Adrenal gland (tissue), 5 donors: ENCODE data around the gene THBS4.

ENCODE experiments used
- POLR2A ChIP-seq, 2 donors: fragments of 450-650 bp; IDR thresholded peaks; one replicate each; pipeline ENCODE4 v1.6.1; 2017; ENCODE audit warnings: antibody characterized with exemption in 2 of 2, mild to moderate bottlenecking in 2 of 2, moderate library complexity in 1 of 2
- TF ChIP-seq, protein P1 (sequence below), 6 experiments: fragments of 450-650 bp in 4 of 6; fragments of 200-600 bp in 2 of 6; sonication (generic) in 1 of 6; IDR thresholded peaks; 1 replicate in 5 of 6; 2 replicates in 1 of 6; pipeline versions ENCODE4 v1.5.1 to v1.8.0; 2016 to 2021; ENCODE audit warnings: antibody characterized with exemption in 6 of 6, mild to moderate bottlenecking in 2 of 6, moderate library complexity in 1 of 6
- donor health status: DM: no; HTN: no; CAD: no.

DNA sequence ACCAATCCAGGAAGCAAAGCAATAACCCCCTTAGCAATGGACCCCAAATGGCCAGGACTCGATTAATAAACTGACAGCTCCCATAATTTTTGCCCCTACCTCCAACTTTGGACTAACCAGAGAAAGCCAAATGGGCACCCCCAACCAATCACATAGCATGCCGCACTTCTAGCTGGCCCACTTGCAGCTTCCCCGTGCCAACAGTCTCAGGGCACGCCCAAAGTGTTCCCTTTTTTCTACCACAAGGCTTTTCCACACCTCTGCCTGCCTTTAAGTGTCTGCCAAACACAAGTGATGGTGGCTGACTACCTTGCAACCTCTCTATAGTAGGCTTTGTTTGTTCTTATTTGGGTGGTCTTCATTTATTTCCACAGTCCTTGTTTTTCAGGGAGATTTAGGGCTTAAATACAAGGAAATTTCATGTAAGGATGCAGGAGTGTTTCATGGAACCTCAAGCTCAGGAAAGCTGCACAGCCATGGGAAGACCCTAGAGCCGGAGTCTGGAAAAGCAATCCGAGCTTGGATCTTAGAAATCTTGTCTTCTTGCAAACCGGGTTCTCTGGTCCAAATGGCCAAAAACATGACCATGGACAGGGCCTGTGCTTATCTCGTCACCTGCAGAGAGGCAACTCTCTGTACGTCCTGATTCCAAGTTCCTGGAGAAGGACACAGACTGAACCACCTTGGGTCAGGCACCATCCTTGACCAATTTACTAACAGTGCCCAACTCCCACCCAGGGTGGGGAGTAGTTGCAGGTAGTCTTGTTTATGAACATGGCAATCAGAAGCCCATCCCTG is 89.2 kb downstream of the THBS4 start:
- TF ChIP-seq, protein P1, sequence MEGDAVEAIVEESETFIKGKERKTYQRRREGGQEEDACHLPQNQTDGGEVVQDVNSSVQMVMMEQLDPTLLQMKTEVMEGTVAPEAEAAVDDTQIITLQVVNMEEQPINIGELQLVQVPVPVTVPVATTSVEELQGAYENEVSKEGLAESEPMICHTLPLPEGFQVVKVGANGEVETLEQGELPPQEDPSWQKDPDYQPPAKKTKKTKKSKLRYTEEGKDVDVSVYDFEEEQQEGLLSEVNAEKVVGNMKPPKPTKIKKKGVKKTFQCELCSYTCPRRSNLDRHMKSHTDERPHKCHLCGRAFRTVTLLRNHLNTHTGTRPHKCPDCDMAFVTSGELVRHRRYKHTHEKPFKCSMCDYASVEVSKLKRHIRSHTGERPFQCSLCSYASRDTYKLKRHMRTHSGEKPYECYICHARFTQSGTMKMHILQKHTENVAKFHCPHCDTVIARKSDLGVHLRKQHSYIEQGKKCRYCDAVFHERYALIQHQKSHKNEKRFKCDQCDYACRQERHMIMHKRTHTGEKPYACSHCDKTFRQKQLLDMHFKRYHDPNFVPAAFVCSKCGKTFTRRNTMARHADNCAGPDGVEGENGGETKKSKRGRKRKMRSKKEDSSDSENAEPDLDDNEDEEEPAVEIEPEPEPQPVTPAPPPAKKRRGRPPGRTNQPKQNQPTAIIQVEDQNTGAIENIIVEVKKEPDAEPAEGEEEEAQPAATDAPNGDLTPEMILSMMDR (IDR thresholded peaks at IDR 0.05), result no peak
- no peak for TF ChIP-seq POLR2A (IDR thresholded peaks at IDR 0.05)
